IMR-90 (cell line): Measurements from ENCODE around the gene SOX6. TPM values are rescaled to one million over a fixed set of nuclear protein-coding genes. Genes with fewer than 3 reads are reported as not detected.

Experiments used
- ATAC-seq: fragments of 200-7000 bp; cut with Tn5 transposase; 2 replicates; pipeline ENCODE4 v1.9.1; 2020; ENCODE audit warnings: low read depth, mild to moderate bottlenecking, moderate library complexity
- BruUV-seq: library from RNA; stranded (reverse); fragments of 400-500 nt; replicated peaks from 2 replicates; lab custom pipeline; 2021; lab: Mats Ljungman, UMichigan
- CTCF ChIA-PET: fragments of 300-600 bp; formaldehyde crosslinking; extraction: SDS; loops from one replicate; lab custom pipeline; 2021; ENCODE audit warnings: antibody characterized with exemption; lab: Yijun Ruan, JAX
- POLR2A ChIA-PET: fragments of 300-600 bp; sonication (Branson Sonifier 250); formaldehyde crosslinking; loops from one replicate; lab custom pipeline; 2022; ENCODE audit warnings: antibody characterized with exemption; ENCODE audit not compliant: unreplicated experiment; lab: Charles Lee
- DNase-seq: peaks from one replicate; pipeline ENCODE4 v3.0.0; 2013
- H2AFZ ChIP-seq: replicated peaks from 2 replicates; pipeline ENCODE3; 2013; ENCODE audit warnings: low read length, mild to moderate bottlenecking; ENCODE audit not compliant: poor library complexity
- H2AK5ac ChIP-seq: 2 replicates; pipeline ENCODE4 v1.6.1; 2013; ENCODE audit warnings: low read depth, low read length, inconsistent platforms
- H2AK9ac ChIP-seq: replicated peaks from 2 replicates; pipeline ENCODE3; 2013; ENCODE audit warnings: mild to moderate bottlenecking, low read depth, low read length, moderate library complexity; ENCODE audit not compliant: poor library complexity
- H2BK120ac ChIP-seq: 2 replicates; pipeline ENCODE4 v1.6.1; 2013; ENCODE audit warnings: low read depth, low read length, inconsistent platforms
- H2BK15ac ChIP-seq: 3 replicates; pipeline ENCODE4 v1.6.1; 2013; ENCODE audit warnings: low read depth, low read length, inconsistent platforms
- H2BK20ac ChIP-seq: 2 replicates; pipeline ENCODE4 v1.6.1; 2013; ENCODE audit warnings: low read depth, mild to moderate bottlenecking, inconsistent platforms, low read length, moderate library complexity
- H2BK5ac ChIP-seq: 2 replicates; pipeline ENCODE4 v1.6.1; 2013; ENCODE audit warnings: mild to moderate bottlenecking, low read depth, low read length, inconsistent platforms; ENCODE audit not compliant: poor library complexity, severe bottlenecking
- H3K14ac ChIP-seq: replicated peaks from 2 replicates; pipeline ENCODE4 v1.6.1; 2013; ENCODE audit warnings: low read depth, low read length, inconsistent platforms
- H3K18ac ChIP-seq: 2 replicates; pipeline ENCODE4 v1.6.1; 2013; ENCODE audit warnings: low read depth, low read length, control low read depth
- H3K23ac ChIP-seq: 2 replicates; pipeline ENCODE4 v1.6.1; 2013; ENCODE audit warnings: low read depth, low read length, inconsistent platforms
- H3K27ac ChIP-seq: 2 replicates; pipeline ENCODE4 v1.5.1; 2013; ENCODE audit warnings: mild to moderate bottlenecking, control low read depth, low read length; ENCODE audit not compliant: insufficient read depth
- H3K27me3 ChIP-seq: 2 replicates; pipeline ENCODE4 v1.6.1; 2013; ENCODE audit warnings: low read length; ENCODE audit not compliant: control insufficient read depth, insufficient read depth
- H3K36me3 ChIP-seq: 2 replicates; pipeline ENCODE4 v1.6.1; 2013; ENCODE audit warnings: low read length, mixed read lengths; ENCODE audit not compliant: control insufficient read depth, insufficient read depth
- H3K4ac ChIP-seq: 2 replicates; pipeline ENCODE4 v1.6.1; 2013; ENCODE audit warnings: low read depth, low read length, inconsistent platforms
- H3K4me1 ChIP-seq: 2 replicates; pipeline ENCODE4 v1.6.1; 2013; ENCODE audit warnings: low read length, mixed read lengths; ENCODE audit not compliant: control insufficient read depth, insufficient read depth
- H3K4me2 ChIP-seq: 2 replicates; pipeline ENCODE4 v1.6.1; 2013; ENCODE audit warnings: low read depth, mild to moderate bottlenecking, control low read depth, low read length, moderate library complexity
- H3K4me3 ChIP-seq: 2 replicates; pipeline ENCODE4 v1.5.1; 2013; ENCODE audit warnings: low read depth, mild to moderate bottlenecking, control low read depth, low read length, moderate library complexity; ENCODE audit not compliant: insufficient read depth
- H3K56ac ChIP-seq: 2 replicates; pipeline ENCODE4 v1.6.1; 2013; ENCODE audit warnings: low read length, inconsistent platforms; ENCODE audit not compliant: insufficient read depth; ENCODE audit errors: extremely low read depth
- H3K79me1 ChIP-seq, 2 experiments: 2 replicates each; pipeline ENCODE4 v1.6.1; 2013; ENCODE audit warnings: low read length in 2 of 2, inconsistent platforms in 1 of 2, low read depth in 1 of 2
- H3K9ac ChIP-seq: 2 replicates; pipeline ENCODE4 v1.6.1; 2013; ENCODE audit warnings: low read depth, low read length, control low read depth
- H3K9me1 ChIP-seq: 2 replicates; pipeline ENCODE4 v1.6.1; 2013; ENCODE audit warnings: low read length, inconsistent platforms; ENCODE audit not compliant: insufficient read depth
- H3K9me3 ChIP-seq: 2 replicates; pipeline ENCODE4 v1.6.1; 2013; ENCODE audit warnings: low read length; ENCODE audit not compliant: control insufficient read depth, insufficient read depth
- H4K20me1 ChIP-seq: 2 replicates; pipeline ENCODE4 v1.6.1; 2013; ENCODE audit warnings: low read length, inconsistent platforms; ENCODE audit not compliant: insufficient read depth
- H4K5ac ChIP-seq: 2 replicates; pipeline ENCODE4 v1.6.1; 2013; ENCODE audit warnings: mild to moderate bottlenecking, low read depth, low read length, control low read depth
- H4K8ac ChIP-seq, 2 experiments: 2 replicates each; pipeline ENCODE4 v1.6.1; 2013; ENCODE audit warnings: low read depth in 2 of 2, low read length in 2 of 2, control low read depth in 1 of 2, inconsistent platforms in 1 of 2
- H4K91ac ChIP-seq: 2 replicates; pipeline ENCODE4 v1.6.1; 2013; ENCODE audit warnings: low read depth, low read length, inconsistent platforms; ENCODE audit not compliant: insufficient read depth
- CEBPB ChIP-seq: IDR thresholded peaks from 2 replicates; pipeline ENCODE4 v1.6.1; 2012; ENCODE audit warnings: low read depth, low read length, improper control_type of control experiment
- CHD1 ChIP-seq: IDR thresholded peaks from 2 replicates; pipeline ENCODE4 v1.6.1; 2012; ENCODE audit warnings: low read depth, low read length, improper control_type of control experiment
- dilution Hi-C: fragments of 300-500 bp; cut with HindIII; formaldehyde crosslinking; loops from one replicate; pipeline ENCODE4 v1.14.3; 2018; ENCODE audit warnings: low sequenced_read_pairs; ENCODE audit not compliant: unreplicated experiment
- in situ Hi-C: fragments of 300-500 bp; cut with MboI; formaldehyde crosslinking; loops from 3 replicates; pipeline ENCODE4 v1.14.3; 2019; ENCODE audit warnings: low sequenced_read_pairs, inconsistent platforms, mixed read lengths
- intact Hi-C: fragments of 100-400 bp; cut with micrococcal nuclease; formaldehyde crosslinking; loops from 2 replicates; pipeline ENCODE4 v1.10.0; 2022
- polyA plus RNA-seq, 3 experiments: library from polyadenylated mRNA; depleted of rRNA; stranded (reverse); fragments of >200 nt; gene quantifications; 2 replicates each; pipeline ENCODE4 v1.2.3, GENCODE V29; 2012; ENCODE audit warnings: low replicate concordance in 1 of 3
- total RNA-seq: library from RNA; depleted of rRNA; stranded (reverse); fragments of >200 nt; gene quantifications from 2 replicates; pipeline ENCODE4 v1.2.3, GENCODE V29; 2012

The SOX6 gene
- total and polyA plus RNA-seq, 2 of the 4 experiments (the other 2 are of a cell fraction) = 1.7 to 7.7 TPM

- TF ChIP-seq CEBPB (peak; percentile 63), CHD1 (no peak)
- H3K36me3 ChIP-seq = no peaks in the 10 kb centered on the region
- peaks cover 3% of the 10 kb centered on the region; the same call in 1 of the 2 replicates for H3K9me1 ChIP-seq
- no peak overlapping the region for H2AK9ac ChIP-seq
- intact Hi-C loops (no loop called here), dilution Hi-C loops (no loop called here), in situ Hi-C loops (no loop called here)
- POLR2A ChIA-PET = interaction anchor here (0.6 kb wide), 1 partner anchor 311 kb away, joined by 6 read pairs; no protein-coding TSS in a partner anchor
- H2BK120ac ChIP-seq = no peak overlapping the region
- H3K56ac ChIP-seq = no peak overlapping the region
- no peak overlapping the region for H4K91ac ChIP-seq
- H3K4ac ChIP-seq = no peak overlapping the region
- H3K18ac ChIP-seq = no peak overlapping the region
- no peak overlapping the region for H4K5ac ChIP-seq
- no peak overlapping the region for H3K9ac ChIP-seq
- no peaks in the 10 kb centered on the region for H3K4me1 ChIP-seq
- CTCF ChIA-PET = no interaction called here
- H4K20me1 ChIP-seq = no peaks in the 10 kb centered on the region
- ATAC-seq (no peak), DNase-seq (no peak)
- no TSS peak for BruUV-seq
- H2BK20ac ChIP-seq = no peak overlapping the region
- H2BK15ac ChIP-seq = no peak overlapping the region
- H3K9me3 ChIP-seq = no peaks in the 10 kb centered on the region
- H3K14ac ChIP-seq = no peak overlapping the region
- no peak overlapping the region for H3K4me3 ChIP-seq
- H3K79me1 ChIP-seq = no peaks in the 10 kb centered on the region
- no peak overlapping the region for H3K27ac ChIP-seq
- no peak overlapping the region for H3K23ac ChIP-seq
- H3K27me3 ChIP-seq = no peaks in the 10 kb centered on the region
- H2AFZ ChIP-seq = no peak overlapping the region
- H3K4me2 ChIP-seq = no peak overlapping the region
- no peak overlapping the region for H4K8ac ChIP-seq
- no peak overlapping the region for H2BK5ac ChIP-seq
- H2AK5ac ChIP-seq = no peak overlapping the region
Observed at GRCh38 chr11:16279524-16279923, 76.8 kb downstream of the SOX6 start.
